ENCODE results near the gene KCNJ16. TPM values are rescaled to one million over a fixed set of nuclear protein-coding genes. Genes with fewer than 3 reads are reported as not detected.

Gene KCNJ16
- total and polyA plus RNA-seq, 4 donors: 0.35 to 4.0 (median 1.3) TPM

DNA sequence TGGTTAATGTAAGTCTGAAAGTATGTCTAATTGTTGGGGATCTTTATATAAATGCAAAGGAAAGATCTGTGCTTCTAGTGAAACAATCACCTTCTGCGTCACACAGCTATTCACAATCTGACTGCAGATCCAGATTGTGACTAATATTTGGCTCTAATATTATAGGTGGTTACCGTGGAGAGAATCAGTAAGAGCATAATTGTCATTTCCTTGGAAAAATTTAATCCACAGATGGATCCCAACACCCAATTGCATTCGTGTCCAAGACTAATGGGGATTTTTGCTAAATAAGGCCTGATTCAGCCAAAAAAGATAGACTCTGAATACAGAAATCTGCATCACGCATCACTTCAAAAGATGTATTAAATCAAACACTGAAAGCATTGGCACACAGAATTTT, 91.6 kb downstream of the KCNJ16 start:
- whole genome bisulfite sequencing, 2 donors: 90 to 96% methylated on average over 4 of the region's 4 CpGs
- ATAC-seq (ENCODE audit: insufficient read depth, low FRiP score) (no peak), DNase-seq (no peak)
- no peaks in the 10 kb centered on the region for H3K9me3 ChIP-seq (ENCODE audit: control insufficient read depth in 4 of 4, insufficient read depth in 3 of 4, low read length in 3 of 4)
- no peaks in the 10 kb centered on the region for H3K36me3 ChIP-seq (ENCODE audit: control insufficient read depth in 4 of 4, insufficient read depth in 4 of 4, low read length in 4 of 4)
- H3K27ac ChIP-seq (ENCODE audit: low read depth in 1 of 2, low read length in 1 of 2): no peak overlapping the region
- H3K27me3 ChIP-seq (ENCODE audit: control insufficient read depth in 3 of 3, insufficient read depth in 3 of 3, low read length in 2 of 3): peaks cover 0 to 11% (median 9%) of the 10 kb centered on the region in 3 donors
- no peak overlapping the region for H3K9ac ChIP-seq (ENCODE audit: insufficient read depth in 1 of 2, low read length in 2 of 2)
- peaks cover 0 to 19% (median 3%) of the 10 kb centered on the region in 5 donors for H3K4me1 ChIP-seq (ENCODE audit: control insufficient read depth in 5 of 5, insufficient read depth in 5 of 5, low read length in 5 of 5)
- TF ChIP-seq, protein P1, sequence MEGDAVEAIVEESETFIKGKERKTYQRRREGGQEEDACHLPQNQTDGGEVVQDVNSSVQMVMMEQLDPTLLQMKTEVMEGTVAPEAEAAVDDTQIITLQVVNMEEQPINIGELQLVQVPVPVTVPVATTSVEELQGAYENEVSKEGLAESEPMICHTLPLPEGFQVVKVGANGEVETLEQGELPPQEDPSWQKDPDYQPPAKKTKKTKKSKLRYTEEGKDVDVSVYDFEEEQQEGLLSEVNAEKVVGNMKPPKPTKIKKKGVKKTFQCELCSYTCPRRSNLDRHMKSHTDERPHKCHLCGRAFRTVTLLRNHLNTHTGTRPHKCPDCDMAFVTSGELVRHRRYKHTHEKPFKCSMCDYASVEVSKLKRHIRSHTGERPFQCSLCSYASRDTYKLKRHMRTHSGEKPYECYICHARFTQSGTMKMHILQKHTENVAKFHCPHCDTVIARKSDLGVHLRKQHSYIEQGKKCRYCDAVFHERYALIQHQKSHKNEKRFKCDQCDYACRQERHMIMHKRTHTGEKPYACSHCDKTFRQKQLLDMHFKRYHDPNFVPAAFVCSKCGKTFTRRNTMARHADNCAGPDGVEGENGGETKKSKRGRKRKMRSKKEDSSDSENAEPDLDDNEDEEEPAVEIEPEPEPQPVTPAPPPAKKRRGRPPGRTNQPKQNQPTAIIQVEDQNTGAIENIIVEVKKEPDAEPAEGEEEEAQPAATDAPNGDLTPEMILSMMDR (IDR thresholded peaks at IDR 0.05; ENCODE audit: control extremely low read depth, extremely low read depth): no peak
- no peak overlapping the region for H3K4me3 ChIP-seq

DNA sequence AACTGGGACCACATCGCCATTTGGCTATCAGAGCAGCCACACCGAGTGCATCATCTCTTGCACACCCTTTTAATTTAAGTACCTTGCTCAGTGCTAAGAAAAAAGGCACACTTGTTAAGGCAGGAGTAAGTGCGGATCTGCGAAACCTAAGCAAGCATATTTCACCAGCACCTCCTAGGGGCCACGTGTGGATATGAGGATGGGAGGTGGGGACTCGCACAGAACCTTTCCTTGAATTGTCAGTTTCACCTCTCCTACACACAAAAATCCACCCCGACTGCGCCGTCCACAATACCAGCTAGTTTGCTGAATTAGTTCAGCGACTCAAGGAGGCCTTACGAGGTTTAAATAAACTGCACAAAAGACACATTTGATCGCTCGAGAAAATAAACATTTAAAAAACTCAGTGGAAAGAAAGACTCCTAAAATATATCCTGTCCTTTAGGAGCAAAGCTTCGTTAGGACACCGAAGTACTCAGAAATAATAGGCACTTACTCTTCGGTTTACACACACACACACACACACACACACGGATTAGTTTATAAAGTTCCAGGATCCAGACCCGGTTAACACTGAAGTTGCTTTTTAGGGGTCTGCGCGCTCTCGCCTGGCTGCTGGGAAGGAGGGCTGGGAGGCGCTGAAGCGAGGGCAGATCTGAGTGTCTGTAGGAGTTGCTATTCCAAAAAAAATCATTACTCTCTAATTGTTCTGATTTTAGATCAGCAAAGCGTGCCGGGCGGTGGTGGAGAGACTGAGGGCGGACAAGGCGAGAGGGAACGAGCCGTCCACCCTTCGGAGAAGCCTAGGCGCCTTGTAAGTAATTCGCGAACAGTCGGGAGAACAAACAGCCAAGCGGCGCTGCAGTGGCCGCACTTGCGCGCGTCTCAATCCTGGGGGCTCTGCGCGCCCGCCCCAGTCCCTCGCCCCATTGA, 93.3 kb downstream of the KCNJ16 start:
- peaks cover 0 to 16% (median 9%) of the 10 kb centered on the region in 3 donors for H3K27me3 ChIP-seq (ENCODE audit: control insufficient read depth in 3 of 3, insufficient read depth in 3 of 3, low read length in 2 of 3)
- H3K27ac ChIP-seq (ENCODE audit: low read depth in 1 of 2, low read length in 1 of 2): peak overlapping the region; percentile 93 to 98
- peaks cover 0 to 19% (median 3%) of the 10 kb centered on the region in 5 donors for H3K4me1 ChIP-seq (ENCODE audit: control insufficient read depth in 5 of 5, insufficient read depth in 5 of 5, low read length in 5 of 5)
- peak; percentile 7 for ATAC-seq (ENCODE audit: insufficient read depth, low FRiP score)
- DNase-seq: peak; percentile 56 to 83 (median 77)
- TF ChIP-seq, protein P1 (IDR thresholded peaks at IDR 0.05; ENCODE audit: control extremely low read depth, extremely low read depth): peak; percentile 32
- peak overlapping the region in 1 of 2 donors; percentile 77 for H3K9ac ChIP-seq (ENCODE audit: insufficient read depth in 1 of 2, low read length in 2 of 2)
- H3K36me3 ChIP-seq (ENCODE audit: control insufficient read depth in 4 of 4, insufficient read depth in 4 of 4, low read length in 4 of 4): no peaks in the 10 kb centered on the region
- peak overlapping the region; percentile 59 for H3K4me3 ChIP-seq
- no peaks in the 10 kb centered on the region for H3K9me3 ChIP-seq (ENCODE audit: control insufficient read depth in 4 of 4, insufficient read depth in 3 of 4, low read length in 3 of 4)
- 1 to 3% methylated on average over 45 of the region's 45 CpGs for WGBS, 2 donors

DNA sequence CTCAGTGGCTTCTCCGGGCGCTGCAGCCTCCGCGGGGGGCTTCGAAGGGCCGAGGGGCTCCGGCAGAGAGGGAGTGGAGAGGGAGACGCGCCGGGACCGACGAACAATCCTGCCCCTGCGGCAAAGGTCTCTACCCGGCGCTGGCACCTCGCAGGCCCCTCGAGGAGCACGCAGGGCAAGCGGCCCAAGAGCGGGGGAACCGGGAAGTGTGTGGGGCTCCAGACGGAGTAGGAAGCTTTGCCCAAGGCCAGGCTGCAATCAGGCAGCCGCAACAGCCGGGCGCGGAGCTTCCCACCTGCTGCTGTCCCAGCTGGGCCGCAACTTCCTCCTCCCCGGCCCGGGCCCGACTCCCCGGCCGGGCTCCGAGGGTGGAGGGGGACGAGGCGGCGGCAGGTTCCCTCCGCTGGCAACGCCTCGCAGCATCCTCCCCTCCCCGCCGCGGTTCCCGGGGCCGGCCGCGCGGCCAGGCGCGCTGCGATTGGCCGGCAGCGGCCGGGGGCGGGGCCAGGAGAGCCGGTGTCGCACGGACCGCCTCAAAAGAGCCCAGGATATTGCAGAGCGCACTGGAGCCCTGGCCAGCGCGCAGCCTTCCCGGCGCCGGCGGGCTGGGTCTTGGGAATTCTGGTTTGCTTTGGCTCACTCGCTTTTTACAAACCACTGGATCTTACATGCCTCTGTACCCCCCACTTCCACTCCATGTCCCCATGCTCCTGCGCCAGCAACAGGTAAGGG, 94.1 kb downstream of the KCNJ16 start, which contains the start of gene KCNJ2:
TSS of gene KCNJ2 (plus strand) at position 556 of the 732 bp plus-strand sequence. CDS start 5,508 bp downstream, outside the sequence.
- Histone ChIP-seq H3K36me3 (ENCODE audit: control insufficient read depth in 4 of 4, insufficient read depth in 4 of 4, low read length in 4 of 4) (no peaks in the 10 kb centered on the region), H3K4me1 (ENCODE audit: control insufficient read depth in 5 of 5, insufficient read depth in 5 of 5, low read length in 5 of 5) (peaks cover 0 to 19% (median 4%) of the 10 kb centered on the region in 5 donors), H3K4me3 (peak within 1 kb of the TSS; percentile 59), H3K27ac (ENCODE audit: low read depth in 1 of 2, low read length in 1 of 2) (peak within 1 kb of the TSS; percentile 93 to 98), H3K27me3 (ENCODE audit: control insufficient read depth in 3 of 3, insufficient read depth in 3 of 3, low read length in 2 of 3) (peaks cover 0 to 22% (median 9%) of the 10 kb centered on the region in 3 donors), H3K9me3 (ENCODE audit: control insufficient read depth in 4 of 4, insufficient read depth in 3 of 4, low read length in 3 of 4) (no peaks in the 10 kb centered on the region), H3K9ac (ENCODE audit: insufficient read depth in 1 of 2, low read length in 2 of 2) (peak within 1 kb of the TSS in 1 of 2 donors; percentile 77)
- ATAC-seq (ENCODE audit: insufficient read depth, low FRiP score) (peak; percentile 96), DNase-seq (peak; percentile 87 to 92 (median 88))
- WGBS, 2 donors: 0 to 1% methylated on average over 62 to 67 of the region's 67 CpGs
- TF ChIP-seq, protein P1 (IDR thresholded peaks at IDR 0.05; ENCODE audit: control extremely low read depth, extremely low read depth): no peak

Measured in lung (tissue), 12 donors.